Stimulated activated CD4-positive, alpha-beta T cell treated with anti-CD3 and anti-CD28 coated beads, Interleukin-15, amount 100 ng/mL, for 1 hour (primary cell): ENCODE results near the gene RHPN2.
A peak's percentile ranks its signal among the peaks of the same experiment; 100 is the strongest.
"Not testable (repeated sequence)": the region's sequence is repeated elsewhere in the genome, so short reads cannot be mapped to it uniquely, and the experiment has no call there.

Source experiments
- DNase-seq, 2 donors: peaks; one replicate each; pipeline ENCODE4 v3.0.0-alpha.2; 2020; ENCODE audit warnings: low read depth in 1 of 2, low spot score in 1 of 2

Gene RHPN2

DNA sequence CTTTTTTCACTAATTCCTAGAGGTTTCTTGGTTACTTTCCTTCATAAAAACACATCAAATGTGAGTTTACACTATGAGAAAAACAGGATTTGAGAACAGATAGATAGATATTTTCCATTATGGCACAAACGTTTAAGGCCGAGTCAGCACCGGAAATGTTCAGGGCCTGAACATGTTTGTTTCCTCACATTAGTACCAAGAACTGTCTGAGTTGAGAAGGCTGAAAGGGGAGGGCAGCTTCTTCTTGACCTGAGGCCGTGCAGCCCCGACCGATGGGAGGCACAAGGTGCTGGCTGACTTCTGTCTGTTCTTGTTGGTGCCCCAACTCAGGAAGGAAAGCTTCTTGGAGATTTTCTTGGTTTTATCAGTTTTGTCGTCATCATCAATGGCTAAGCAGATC is 84.9 kb downstream of the RHPN2 start:
- not testable (repeated sequence) for DNase-seq

DNA sequence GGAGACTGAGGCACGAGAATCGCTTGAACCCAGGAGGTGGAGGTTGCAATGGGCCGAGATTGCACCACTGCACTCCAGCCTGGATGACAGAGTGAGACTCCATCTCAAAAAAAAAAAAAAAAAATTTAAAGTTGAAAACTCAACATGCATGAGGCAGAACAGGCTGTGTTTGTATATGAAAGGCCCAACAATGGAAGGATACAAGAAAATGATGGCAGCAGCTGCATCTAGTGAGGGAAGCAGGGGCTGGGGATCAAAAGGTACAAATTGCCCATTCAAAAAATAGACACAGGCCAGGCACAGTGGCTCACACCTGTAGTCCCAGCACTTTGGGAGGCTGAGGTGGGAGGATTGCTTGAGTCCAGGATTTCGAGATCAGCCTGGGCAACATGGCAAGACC is 86.9 kb downstream of the RHPN2 start:
- not testable (repeated sequence) for DNase-seq

DNA sequence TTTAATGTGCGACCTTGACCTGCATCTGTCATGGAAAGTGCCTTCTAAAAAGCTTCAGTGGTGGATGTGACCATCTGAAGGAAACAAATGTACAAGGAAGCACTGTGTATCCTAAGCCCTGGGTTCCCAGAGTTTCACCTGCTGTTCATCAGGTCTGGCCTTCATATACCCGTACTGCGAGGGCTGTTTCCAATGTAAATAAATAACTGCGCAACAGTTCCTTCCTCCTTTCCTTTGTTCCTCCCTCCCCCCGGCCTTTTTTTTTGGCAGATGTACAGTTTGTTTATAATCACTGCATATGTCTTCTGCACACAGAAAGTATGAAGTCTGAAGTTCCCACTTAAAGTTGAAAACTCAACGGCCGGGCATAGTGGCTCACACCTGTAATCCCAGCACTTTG is 87.4 kb downstream of the RHPN2 start:
- DNase-seq, result no peak

DNA sequence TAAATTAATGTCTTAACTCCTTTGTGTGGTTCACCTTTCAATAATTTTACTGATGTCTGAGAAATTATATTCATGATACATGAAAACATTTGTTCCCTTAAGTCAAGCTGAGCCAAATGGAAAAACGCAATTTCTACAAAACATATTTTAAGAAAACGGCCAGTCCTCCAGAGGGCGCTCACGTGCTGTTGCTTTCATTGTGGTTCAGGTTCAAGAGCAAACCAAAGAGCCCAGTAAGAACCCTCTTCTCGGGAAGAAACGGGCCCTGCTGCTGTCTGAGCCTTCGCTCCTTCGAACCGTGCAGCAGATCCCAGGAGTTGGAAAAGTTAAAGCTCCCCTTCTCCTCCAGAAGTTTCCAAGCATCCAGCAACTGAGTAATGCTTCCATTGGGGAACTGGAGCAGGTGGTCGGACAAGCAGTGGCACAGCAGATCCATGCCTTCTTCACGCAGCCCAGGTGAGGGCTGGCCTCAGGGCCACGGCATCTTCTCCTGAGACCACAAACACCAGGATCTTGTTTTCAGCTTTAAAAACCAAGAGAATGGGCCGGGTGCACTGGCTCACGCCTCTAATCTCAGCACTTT is 88.4 kb downstream of the RHPN2 start:
- peak; percentile 22 to 55 for DNase-seq

DNA sequence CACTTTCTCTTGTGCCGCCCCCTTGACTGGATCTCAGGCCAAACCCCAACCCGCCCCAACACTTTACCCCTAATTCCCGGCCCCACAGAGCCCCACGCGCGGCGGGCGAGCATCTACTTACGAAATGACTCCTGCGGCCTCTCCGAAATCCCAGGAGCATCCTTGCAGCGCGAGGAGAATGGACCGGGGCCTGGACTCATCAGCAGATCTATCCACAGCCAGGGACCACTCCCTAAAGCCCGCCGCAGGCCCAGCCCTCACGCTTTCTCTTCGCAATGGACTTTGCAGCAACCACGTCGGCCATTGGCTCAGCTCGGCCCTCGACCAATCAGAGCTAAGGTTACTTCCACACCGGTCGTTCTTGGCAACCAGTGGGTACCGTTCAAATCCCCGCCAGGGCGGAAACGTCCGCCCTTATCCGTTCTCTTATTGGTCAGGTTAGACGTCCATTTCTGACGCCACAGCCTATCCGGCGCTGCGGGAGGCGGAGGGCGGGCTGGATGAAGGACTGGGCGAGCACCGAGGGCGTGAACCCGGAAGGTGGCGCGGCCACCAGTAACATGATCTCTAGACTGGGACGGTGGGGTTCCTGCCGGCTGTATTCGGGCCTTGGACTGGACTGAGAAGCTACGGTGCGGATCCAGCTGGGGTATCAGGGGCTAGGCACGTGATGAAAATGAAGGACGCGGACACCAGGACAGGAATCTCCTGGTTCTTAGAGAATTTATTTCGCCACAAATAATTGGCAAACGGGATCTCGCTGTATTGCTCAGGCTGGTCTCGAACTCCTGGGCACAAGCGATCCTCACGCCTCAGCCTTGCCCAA is 92.8 kb downstream of the RHPN2 start, which contains the start of the genes CEP89 and FAAP24:
Gene CEP89, minus strand, starts transcription at position 244 of the 826 bp plus-strand sequence. Its CDS starts 84 bp downstream, at position 160.
Gene FAAP24, plus strand, starts transcription at position 528 of the 826 bp plus-strand sequence. CDS start 955 bp downstream, outside the sequence.
- peak; percentile 95 to 97 for DNase-seq

DNA sequence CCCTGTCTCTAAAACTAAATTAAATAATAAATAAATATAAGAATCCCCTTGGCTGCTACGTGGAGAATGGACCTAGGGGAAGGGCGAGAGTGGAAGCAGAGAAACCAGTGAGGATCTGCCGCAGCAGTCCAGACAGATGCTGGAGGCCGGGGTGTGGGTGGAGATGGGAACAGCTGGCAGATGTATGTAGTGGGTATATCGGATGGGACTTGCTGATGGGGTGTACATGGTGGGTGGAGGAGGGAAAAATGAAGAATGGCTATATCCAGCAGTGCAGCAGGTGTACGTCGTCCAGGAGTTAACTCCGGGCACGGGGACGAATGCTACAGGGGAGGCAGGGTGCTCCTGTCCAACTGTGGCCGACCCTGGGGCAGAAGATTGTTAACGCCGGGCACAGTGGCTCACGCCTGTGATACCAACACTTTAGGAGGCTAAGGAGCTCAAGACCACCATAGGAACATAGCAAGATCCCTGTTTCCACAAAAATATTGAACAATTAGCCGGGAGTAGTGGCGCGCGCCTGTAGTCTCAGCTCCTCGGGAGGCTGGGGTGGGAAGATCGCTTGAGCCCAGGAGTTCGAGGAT is 93.6 kb downstream of the RHPN2 start:
- DNase-seq, result no peak

DNA sequence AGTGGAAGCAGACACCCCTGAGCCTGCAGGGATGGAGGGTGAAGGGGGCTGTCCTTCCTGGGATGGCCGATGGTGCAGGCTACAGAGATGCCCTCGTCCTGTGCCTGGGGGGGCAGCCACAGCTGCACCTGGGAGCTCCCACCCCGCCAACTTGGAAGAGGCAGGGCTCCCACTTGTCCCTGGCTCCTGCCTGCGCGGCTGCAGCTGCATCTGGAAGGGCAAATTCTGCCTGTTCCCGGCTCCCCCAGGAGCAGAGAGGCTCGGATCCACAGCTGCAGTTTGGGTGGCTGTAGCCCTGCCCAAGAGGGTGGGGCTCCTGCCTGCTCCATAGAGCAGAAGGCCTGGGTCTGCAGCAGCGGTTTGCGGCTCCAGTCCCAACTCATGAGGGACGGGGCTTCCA is 95.1 kb downstream of the RHPN2 start:
- DNase-seq, result no peak

DNA sequence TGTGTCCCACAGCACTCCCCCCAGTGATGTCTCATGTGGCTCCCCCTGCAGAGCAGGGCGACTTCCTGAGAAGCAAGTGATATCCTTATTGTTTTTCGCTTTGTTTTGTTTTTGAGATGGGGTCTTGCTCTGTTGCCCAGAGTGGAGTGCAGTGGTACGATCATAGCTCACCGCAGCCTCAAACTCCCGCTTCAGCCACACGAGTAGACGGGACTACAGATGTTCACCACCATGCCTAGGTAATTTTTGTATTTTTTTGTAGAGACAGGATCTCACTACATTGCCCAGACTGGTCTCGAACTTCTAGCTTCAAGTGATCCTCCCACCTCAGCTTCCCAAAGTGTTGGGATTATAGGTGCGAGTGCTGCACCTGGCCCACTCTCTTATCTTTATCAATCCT is 97.9 kb downstream of the RHPN2 start:
- DNase-seq, result no peak

DNA sequence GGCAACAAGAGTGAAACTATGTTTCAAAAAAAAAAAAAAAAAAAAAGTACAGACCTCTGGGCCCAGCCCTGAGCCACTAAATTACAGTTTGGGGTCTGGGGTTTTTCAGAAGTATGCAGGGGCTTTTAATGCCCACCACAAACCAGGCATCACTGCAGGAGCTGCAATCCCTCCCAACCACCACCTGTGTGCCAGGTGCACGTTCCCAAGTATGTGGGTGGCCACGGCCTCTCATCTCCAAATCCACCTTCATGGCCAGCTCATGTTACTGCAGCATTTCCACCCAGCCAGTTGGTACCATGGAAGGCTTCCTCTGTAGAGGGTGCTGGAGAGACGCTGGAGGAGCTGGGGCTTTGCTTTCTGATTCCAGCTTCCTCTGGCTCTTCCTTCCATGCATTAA is 119.4 kb downstream of the RHPN2 start:
- no peak for DNase-seq

DNA sequence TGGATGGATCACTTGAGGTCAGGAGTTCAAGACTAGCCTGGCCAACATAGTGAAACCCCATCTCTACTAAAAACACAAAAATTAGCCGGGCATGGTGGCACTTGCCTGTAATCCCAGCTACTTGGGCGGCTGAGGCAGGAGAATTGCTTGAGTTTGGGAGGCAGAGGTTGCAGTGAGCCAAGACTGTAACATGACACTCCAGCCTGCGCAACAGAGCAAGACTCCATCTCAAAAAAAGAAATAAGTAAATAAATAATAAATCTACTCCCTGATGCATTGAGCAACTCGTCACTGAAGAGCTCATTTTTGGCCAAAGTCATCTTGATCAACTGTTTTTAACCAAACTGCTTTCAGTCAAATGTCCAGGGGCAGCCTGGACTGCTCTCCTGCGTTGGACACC is 123.4 kb downstream of the RHPN2 start:
- not testable (repeated sequence) for DNase-seq

DNA sequence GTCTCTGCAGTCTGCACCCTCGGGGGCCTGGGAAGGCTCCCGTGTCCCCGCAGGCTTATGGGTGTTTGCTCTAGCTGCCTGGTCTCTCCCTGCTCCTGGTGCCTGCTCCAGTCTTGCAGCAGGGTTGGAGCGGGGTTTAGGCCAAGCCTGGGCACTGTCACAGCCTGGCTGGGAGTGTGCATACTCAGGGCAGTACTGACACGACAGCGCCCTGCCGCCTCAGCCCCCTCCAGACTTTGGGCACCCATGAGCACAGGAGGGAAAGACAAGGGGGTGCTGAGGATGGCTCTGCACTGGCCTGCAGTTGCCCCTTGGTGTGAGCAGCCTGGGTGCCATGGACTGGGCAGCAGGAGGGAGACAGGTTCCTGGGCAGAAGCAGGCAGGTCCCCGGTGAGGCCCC is 128.6 kb downstream of the RHPN2 start:
- DNase-seq, result no peak

DNA sequence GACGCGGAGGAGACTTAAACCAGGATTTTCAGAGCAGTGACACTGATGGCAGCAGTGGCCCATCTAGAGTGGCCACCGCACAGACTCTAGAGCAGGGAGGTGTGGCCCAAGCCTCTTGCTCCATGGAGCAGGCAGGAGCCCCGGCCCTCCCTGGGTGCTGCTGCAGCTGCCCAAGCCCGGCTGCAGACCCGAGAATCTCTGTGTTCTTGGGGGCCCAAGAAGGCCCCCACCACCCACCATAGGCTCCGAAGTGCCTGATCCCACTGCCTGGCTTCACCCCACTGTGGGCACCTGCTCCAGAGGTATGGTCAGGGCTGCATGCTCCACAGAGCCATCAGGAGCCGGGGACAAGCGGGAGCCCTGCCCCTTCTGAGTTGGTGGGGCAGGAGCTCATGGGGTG is 129.1 kb downstream of the RHPN2 start:
- DNase-seq, result no peak

DNA sequence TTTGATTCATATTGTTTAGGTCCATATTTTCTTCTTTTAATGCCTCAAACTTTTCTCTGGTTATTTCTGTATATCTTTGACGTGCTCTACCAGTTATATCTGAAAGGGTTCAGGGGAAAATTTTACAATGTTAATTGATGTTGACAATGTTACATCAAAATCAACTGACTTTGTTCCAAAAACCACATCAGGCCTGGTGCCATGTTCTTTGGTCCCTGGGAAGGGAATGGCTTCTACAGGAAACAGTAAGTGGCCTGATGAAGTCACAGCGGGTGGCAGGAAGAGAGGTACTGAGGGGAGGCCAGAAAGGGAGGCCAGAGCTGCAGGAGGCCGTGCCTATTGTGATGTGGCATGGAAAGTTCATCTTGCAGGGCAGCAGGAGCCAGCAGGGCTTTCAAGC is 131.1 kb downstream of the RHPN2 start:
- DNase-seq, result no peak

DNA sequence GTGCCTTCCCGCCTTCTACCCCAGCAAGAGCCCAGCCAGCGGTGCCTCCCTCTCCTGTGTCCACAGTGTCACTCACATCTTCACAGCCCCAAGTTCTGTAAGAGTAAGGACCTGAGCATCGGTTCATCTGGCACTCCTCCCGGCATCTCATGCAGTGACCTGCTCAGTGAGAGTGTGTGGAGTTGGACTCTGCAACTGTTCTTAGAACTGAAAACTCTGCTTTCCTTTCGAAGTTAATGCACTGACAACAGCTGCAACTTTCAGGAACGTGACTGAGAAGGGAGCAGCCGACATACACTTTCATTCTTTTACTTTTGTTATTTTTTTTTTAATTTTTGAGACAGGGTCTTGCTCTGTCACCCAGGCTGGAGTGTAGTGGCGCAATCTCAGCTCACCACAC is 134.1 kb downstream of the RHPN2 start:
- no peak for DNase-seq

DNA sequence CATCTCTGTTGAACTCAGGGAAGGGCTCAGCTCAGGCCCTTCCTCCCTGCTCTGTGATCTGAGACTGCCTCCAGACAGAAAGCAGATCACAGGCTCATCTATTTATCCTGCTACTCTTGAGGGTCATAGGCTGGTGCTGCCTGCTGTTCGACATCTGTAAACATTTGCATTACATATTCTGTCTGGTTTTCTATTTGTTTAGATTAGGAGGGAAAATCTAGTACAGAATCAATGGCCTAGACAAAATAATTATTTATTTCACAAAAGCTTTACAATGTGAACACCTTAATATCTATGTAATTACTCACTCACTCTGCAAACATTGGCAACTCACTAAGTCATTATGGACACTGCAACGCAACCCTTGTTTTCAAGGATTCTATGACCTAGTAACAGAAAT is 135.9 kb downstream of the RHPN2 start:
- no peak for DNase-seq
